Measurements from ENCODE around the gene EPHA5.

The EPHA5 gene

GRCh38 chr4:65624651-65625050 lies 45.6 kb downstream of the EPHA5 start:
- no peak for DNase-seq (ENCODE audit: low spot score)

- DNase-seq (ENCODE audit: low spot score): peak; percentile 28
Observed at GRCh38 chr4:65623506-65623905, 46.8 kb downstream of the EPHA5 start.

DNA sequence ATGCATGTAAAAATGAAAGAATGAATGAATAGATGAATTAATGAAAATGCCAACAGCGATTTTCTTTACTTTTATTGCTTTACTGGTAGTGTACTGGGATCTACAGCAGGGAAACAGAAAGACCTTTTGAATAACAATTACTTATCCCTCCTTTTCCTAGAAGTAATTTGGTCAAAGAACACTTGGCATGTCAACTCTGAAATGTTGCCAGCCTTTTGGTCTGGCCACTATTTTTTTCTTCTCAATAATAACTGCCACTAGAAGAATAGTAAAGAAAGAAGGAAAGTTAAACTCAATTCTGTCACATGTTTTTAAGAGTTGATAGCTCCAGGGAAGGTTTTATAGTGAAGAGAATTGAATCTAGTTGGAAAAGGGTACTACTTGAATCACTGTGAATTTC lies 52.9 kb downstream of the EPHA5 start:
- no peak for DNase-seq (ENCODE audit: low spot score)

- no peak for DNase-seq (ENCODE audit: low spot score)
Observed at GRCh38 chr4:65604515-65604914, 65.8 kb downstream of the EPHA5 start.

DNA sequence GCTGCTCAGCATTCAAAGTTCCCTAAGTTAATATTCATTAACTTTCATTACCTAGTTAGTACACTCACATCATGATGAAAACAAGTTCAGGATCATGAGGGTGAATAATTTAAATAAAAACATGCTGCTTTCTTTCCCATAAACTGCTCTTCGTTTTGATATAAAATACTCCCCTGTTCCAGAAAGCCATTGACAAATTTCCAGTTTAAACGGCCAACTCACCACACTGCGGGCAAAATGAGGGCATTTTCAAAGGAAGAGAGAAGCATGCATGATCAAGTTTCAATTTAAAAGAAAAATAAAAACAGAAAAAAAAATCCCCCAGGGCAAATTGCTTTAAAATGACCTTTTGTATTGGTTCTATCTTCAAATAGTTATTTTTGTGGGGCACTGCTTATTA lies 69.6 kb downstream of the EPHA5 start:
- no peak for DNase-seq (ENCODE audit: low spot score)

GRCh38 chr4:65599340-65599739 lies 70.9 kb downstream of the EPHA5 start:
- DNase-seq (ENCODE audit: low spot score): no peak

DNA sequence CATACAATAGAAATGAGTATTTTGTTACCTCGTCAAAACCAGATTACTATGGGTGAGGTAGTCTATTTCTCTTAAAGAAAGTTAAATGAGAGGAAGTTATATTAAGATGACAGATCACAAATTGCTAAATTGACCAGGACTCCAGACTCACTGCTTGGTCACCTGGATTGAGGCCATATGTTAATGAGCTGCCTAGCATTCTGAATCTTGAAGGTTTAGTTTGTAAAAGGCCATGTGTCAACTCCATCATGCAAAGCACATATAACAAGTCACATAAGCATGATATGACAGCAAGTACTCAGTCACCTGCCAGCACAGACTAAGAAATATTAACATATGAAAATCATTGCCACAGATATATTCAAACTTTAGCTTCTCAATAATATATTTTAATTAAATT lies 72.6 kb downstream of the EPHA5 start:
- no peak for DNase-seq (ENCODE audit: low spot score)

DNA sequence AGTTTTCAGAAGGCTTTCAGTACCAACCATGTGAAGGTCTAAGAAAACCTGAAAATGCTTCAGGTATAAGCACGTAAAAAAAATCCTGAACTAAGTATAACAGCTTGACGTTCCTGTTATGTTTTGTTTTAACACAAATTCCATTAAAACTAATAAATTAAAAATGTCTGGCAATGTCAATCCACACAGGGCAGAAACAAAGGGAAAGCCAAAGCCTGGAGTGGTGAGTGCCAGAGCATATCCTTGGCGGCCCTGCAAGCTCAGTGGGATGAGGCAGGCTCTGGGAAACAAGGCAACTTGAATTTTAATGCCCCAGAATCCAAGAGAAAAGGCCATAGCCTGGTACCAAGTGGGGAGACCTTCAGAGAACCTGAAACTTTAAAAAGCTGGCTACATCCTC lies 78.2 kb downstream of the EPHA5 start:
- no peak for DNase-seq (ENCODE audit: low spot score)

GRCh38 chr4:65589921-65590320 lies 80.4 kb downstream of the EPHA5 start:
- no peak for DNase-seq (ENCODE audit: low spot score)

DNA sequence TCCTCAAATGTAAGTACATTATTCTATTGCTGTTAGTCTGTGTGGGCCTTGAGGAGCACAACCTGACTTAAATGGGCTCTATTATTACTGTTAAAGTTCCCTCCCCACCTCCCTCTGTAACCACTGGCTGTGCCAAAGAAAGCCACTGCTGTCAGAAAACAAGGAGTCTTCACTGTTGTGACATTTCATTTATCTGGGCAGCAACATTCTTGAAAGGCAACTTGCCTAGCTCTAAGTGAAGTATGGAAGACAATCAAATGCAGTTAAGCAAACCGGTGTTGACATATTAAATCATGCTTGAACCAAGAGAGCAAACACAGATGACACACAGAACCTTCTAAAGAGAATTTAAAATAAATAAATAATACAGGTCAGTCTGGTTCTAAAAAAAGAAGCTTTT lies 81.0 kb downstream of the EPHA5 start:
- no peak for DNase-seq (ENCODE audit: low spot score)

DNA sequence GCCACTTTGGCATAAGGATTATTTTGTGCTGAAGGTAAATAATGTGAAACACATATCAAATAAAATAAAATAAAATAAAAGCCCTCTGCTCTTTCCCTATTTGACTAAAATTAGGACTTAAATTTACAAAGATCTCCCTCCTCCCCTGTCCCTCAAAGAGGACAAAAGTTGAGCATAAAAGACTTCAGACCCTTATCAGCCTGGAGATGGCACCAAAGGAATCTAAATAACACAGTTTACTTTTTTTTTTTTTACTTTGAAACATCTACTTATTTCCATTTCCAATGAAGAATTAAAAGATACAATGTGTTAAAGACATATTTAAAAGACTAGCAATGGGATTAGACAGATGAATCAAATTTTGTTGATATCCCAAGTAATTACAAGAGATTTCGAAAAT lies 89.7 kb downstream of the EPHA5 start:
- DNase-seq (ENCODE audit: low spot score): no peak

DNA sequence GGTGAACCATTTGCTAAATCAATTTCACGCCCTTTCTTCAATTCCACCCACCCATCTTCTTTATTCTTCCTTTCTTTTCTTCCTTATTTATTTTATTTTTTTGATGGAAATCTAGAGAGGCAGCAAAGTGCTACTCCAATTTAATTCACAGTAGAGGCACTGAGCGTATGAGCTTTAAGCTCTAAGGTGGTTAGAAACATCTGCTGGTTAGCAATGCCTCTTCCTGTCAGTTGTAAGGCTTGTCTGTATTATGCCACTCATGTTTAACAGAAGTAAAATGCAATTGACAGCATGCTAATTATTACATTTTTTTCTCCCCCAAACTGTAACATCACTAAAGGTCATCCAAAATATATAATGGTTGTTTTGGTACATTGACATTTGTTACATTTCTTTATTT lies 103.8 kb downstream of the EPHA5 start:
- DNase-seq (ENCODE audit: low spot score): no peak

DNA sequence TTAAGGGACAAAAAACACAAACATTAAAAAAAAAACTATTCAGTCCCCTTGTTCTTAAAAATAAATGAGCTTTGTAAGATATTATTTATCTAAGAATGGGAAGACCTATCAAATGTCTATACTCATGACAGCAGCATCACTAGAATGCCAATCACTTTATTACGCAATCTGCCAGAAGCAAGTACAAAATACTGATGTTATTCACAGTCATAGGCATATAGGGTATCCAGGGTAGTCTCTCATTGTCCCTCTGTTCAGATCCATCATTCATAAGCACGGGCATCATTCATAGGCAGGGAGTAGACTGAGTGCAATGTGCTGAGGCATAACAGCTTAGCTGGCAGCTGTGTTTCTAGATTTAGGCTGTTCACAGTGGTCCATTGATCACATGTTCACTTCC lies 109.1 kb downstream of the EPHA5 start:
- DNase-seq (ENCODE audit: low spot score): no peak

DNA sequence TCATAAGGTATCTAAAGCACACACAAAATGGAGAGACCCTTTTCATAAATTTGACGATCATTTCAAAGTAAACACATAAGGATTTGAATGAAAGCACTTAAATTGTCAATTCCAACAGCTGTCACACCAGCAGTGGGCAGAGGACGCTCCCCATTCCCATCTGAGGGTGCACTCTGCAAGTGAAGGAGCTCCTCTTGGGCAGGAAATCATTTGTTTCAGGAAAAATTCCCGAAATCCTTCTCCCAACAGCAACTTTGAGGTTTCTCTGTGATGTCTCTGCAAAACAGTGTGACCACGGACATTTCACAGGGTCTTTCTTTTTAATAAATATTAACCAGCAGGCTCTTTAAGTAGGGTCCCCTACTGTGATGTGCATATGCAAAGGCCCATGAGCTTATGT lies 111.0 kb downstream of the EPHA5 start:
- DNase-seq (ENCODE audit: low spot score): no peak

DNA sequence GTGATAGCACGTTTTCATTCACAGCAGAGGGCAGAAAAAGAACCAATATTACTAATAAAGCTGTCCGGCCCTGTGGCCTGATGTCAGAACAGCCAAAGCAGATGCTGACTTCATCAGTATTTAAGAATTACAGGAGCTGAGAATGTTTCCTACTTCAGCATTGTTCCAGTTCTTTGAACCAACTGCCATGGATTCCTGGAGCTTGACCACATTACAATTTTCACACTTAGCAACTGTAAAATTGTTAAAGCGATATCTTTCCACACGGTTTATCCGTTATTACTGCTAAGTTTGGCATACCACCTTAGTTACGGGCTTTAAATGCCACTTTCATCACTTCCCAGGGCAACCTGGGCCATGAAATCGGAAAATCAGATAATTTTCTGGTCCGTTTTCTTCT lies 118.2 kb downstream of the EPHA5 start:
- no peak for DNase-seq (ENCODE audit: low spot score)

GRCh38 chr4:65550500-65550899 lies 119.8 kb downstream of the EPHA5 start:
- no peak for DNase-seq (ENCODE audit: low spot score)

DNA sequence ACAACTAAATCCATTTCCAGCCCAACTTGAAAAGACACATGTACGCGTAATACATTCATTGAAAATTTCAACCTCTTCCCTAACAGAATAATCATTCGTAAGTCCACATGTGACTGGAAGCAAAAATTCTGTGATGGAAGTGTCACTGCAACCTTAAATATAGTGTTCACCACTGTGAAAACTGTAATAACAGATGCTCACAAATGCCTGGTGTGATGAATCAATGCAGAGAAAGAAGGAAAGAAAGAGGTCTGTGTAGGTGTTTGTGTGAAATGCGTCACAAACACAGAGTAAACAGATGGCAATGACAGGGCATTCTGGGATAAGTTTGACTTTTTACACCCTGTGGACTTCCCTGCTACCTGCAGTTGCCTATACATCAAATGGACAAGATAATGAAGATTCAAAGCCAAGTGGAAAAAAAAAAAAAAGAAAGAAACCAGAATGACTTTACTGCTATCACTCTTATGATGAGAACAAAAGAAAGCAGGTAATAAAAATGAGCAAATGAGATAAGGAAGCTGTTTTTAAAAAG lies 123.3 kb downstream of the EPHA5 start:
- DNase-seq (ENCODE audit: low spot score): no peak

GRCh38 chr4:65538571-65538970 lies 131.7 kb downstream of the EPHA5 start:
- no peak for DNase-seq (ENCODE audit: low spot score)

DNA sequence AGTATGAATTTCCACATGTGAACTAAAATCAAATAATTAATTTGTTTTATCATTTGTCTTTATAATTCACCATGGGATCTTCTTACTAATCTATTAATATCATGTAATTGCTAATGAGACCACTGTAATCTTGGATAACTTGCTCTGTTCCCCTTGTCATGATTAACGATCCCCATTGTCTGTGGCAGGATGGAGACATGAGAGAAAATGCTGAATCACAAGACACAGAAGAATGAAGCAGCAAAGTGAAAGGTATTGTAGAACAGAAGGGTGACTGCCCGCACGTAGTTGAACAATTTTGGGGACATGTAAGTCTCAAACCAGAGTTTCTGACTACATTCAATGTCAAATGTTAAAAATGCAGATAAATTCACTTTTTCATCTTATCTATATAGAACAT lies 135.2 kb downstream of the EPHA5 start:
- no peak for DNase-seq (ENCODE audit: low spot score)

DNA sequence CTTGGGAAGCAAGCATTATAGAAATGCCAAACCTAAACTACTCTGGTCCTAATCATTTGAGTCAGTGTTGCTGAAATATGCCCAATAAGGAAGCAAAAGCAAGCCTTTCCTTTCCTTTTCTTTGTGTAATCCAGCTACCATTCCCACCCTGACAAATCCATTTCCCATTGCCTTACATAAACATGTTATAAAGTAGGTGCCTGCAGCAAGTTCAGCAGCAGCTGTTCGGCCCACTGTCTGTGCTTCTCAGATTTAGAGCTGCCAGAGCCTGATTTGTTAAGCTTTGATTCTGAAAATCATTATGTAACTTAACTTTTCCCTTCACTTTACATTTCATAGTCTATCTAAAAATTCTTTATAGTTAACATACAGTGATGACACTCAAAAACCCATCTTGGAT lies 148.6 kb downstream of the EPHA5 start:
- DNase-seq (ENCODE audit: low spot score): no peak

GRCh38 chr4:65515646-65516045 lies 154.6 kb downstream of the EPHA5 start:
- DNase-seq (ENCODE audit: low spot score): no peak

GRCh38 chr4:65510976-65511375 lies 159.3 kb downstream of the EPHA5 start:
- peak; percentile 29 for DNase-seq (ENCODE audit: low spot score)

DNA sequence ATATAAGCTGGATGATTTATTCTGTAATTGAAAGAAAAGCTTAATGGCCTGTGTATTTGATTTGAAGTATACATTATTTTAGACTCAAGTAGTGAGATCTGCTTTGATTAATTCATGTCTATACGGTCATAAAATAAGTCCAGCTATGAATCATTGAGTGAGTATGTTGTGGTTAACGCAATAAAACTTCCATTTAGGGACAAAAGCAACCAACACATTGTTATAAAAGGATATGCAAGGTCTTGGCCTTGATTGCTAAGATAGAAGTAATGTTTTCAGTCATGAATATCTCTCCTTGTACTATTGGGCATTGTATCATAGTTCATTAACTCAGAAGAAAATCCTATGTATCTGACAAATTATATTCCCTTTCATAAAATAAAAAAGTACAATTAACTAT lies 162.1 kb downstream of the EPHA5 start:
- DNase-seq (ENCODE audit: low spot score): peak; percentile 5

- peak; percentile 2 for DNase-seq (ENCODE audit: low spot score)
Observed at GRCh38 chr4:65502131-65502701, 168.1 kb downstream of the EPHA5 start.

- DNase-seq (ENCODE audit: low spot score): no peak
Observed at GRCh38 chr4:65498606-65499005, 171.7 kb downstream of the EPHA5 start.

Measured in AG08395 (cell line).